ENCODE measurements around the gene PTPRD.

PTPRD gene

GRCh38 chr9:10130061-10130675 is 482.6 kb downstream of the PTPRD start:
- no peaks in the 10 kb centered on the region for H3K36me3 Mint-ChIP-seq (ENCODE audit: low read depth)
- no peaks in the 10 kb centered on the region for H3K4me1 Mint-ChIP-seq
- peaks cover 4% of the 10 kb centered on the region for H3K9me3 Mint-ChIP-seq
- no peak for DNase-seq
- no peak overlapping the region for H3K27ac Mint-ChIP-seq
- H3K4me3 Mint-ChIP-seq: no peak overlapping the region
- no peaks in the 10 kb centered on the region for H3K27me3 Mint-ChIP-seq
- ATAC-seq: no peak

- Mint-ChIP-seq H3K27ac (no peak overlapping the region), H3K9me3 (peaks cover 8% of the 10 kb centered on the region), H3K27me3 (no peaks in the 10 kb centered on the region), H3K4me1 (no peaks in the 10 kb centered on the region), H3K36me3 (ENCODE audit: low read depth) (no peaks in the 10 kb centered on the region), H3K4me3 (no peak overlapping the region)
- ATAC-seq (no peak), DNase-seq (no peak)
Measured at GRCh38 chr9:10127867-10128266, 484.9 kb downstream of the PTPRD start.

GRCh38 chr9:10112798-10113197 is 500.0 kb downstream of the PTPRD start:
- H3K4me3 Mint-ChIP-seq: no peak overlapping the region
- no peak for DNase-seq
- H3K9me3 Mint-ChIP-seq: peaks cover 4% of the 10 kb centered on the region
- no peaks in the 10 kb centered on the region for H3K27me3 Mint-ChIP-seq
- ATAC-seq: no peak
- H3K36me3 Mint-ChIP-seq (ENCODE audit: low read depth): no peaks in the 10 kb centered on the region
- no peak overlapping the region for H3K27ac Mint-ChIP-seq
- H3K4me1 Mint-ChIP-seq: no peaks in the 10 kb centered on the region

GRCh38 chr9:10112070-10112469 is 500.7 kb downstream of the PTPRD start:
- Mint-ChIP-seq H3K36me3 (ENCODE audit: low read depth) (no peaks in the 10 kb centered on the region), H3K27me3 (no peaks in the 10 kb centered on the region), H3K27ac (no peak overlapping the region), H3K9me3 (peaks cover 4% of the 10 kb centered on the region), H3K4me1 (no peaks in the 10 kb centered on the region), H3K4me3 (no peak overlapping the region)
- no peak for DNase-seq
- ATAC-seq: no peak

GRCh38 chr9:10108815-10109214 is 504.0 kb downstream of the PTPRD start:
- no peak for ATAC-seq
- no peak for DNase-seq
- H3K4me1 Mint-ChIP-seq: no peaks in the 10 kb centered on the region
- H3K27me3 Mint-ChIP-seq: no peaks in the 10 kb centered on the region
- no peak overlapping the region for H3K4me3 Mint-ChIP-seq
- peaks cover 9% of the 10 kb centered on the region for H3K9me3 Mint-ChIP-seq
- H3K27ac Mint-ChIP-seq: no peak overlapping the region
- no peaks in the 10 kb centered on the region for H3K36me3 Mint-ChIP-seq (ENCODE audit: low read depth)

GRCh38 chr9:10104774-10105173 is 508.0 kb downstream of the PTPRD start:
- Mint-ChIP-seq H3K9me3 (peaks cover 5% of the 10 kb centered on the region), H3K36me3 (ENCODE audit: low read depth) (no peaks in the 10 kb centered on the region), H3K4me1 (no peaks in the 10 kb centered on the region), H3K27ac (no peak overlapping the region), H3K27me3 (no peaks in the 10 kb centered on the region), H3K4me3 (no peak overlapping the region)
- no peak for ATAC-seq
- DNase-seq: no peak

- no peak overlapping the region for H3K27ac Mint-ChIP-seq
- no peak for DNase-seq
- no peak overlapping the region for H3K4me3 Mint-ChIP-seq
- H3K4me1 Mint-ChIP-seq: no peaks in the 10 kb centered on the region
- H3K9me3 Mint-ChIP-seq: peaks cover 14% of the 10 kb centered on the region
- H3K36me3 Mint-ChIP-seq (ENCODE audit: low read depth): no peaks in the 10 kb centered on the region
- ATAC-seq: no peak
- no peaks in the 10 kb centered on the region for H3K27me3 Mint-ChIP-seq
Measured at GRCh38 chr9:10095208-10095607, 517.6 kb downstream of the PTPRD start.

- no peaks in the 10 kb centered on the region for H3K4me1 Mint-ChIP-seq
- no peaks in the 10 kb centered on the region for H3K36me3 Mint-ChIP-seq (ENCODE audit: low read depth)
- ATAC-seq (no peak), DNase-seq (no peak)
- H3K9me3 Mint-ChIP-seq: peaks cover 14% of the 10 kb centered on the region
- no peak overlapping the region for H3K4me3 Mint-ChIP-seq
- no peak overlapping the region for H3K27ac Mint-ChIP-seq
- H3K27me3 Mint-ChIP-seq: no peaks in the 10 kb centered on the region
Measured at GRCh38 chr9:10094563-10094962, 518.2 kb downstream of the PTPRD start.

- no peaks in the 10 kb centered on the region for H3K36me3 Mint-ChIP-seq (ENCODE audit: low read depth)
- ATAC-seq: no peak
- no peak overlapping the region for H3K27ac Mint-ChIP-seq
Measured at GRCh38 chr9:10080012-10080411, 532.8 kb downstream of the PTPRD start.

GRCh38 chr9:10079284-10079964 is 533.4 kb downstream of the PTPRD start:
- Mint-ChIP-seq H3K9me3 (peaks cover 9% of the 10 kb centered on the region), H3K36me3 (ENCODE audit: low read depth) (no peaks in the 10 kb centered on the region)
- ATAC-seq: no peak

More at GRCh38 chr9:10080012-10080411, 532.8 kb downstream of the PTPRD start:
- Mint-ChIP-seq H3K27me3 (no peaks in the 10 kb centered on the region), H3K4me3 (no peak overlapping the region), H3K4me1 (no peaks in the 10 kb centered on the region), H3K9me3 (peaks cover 9% of the 10 kb centered on the region)
- no peak for DNase-seq

GRCh38 chr9:10071579-10071978 is 541.2 kb downstream of the PTPRD start:
- no peak for DNase-seq
- H3K4me3 Mint-ChIP-seq: no peak overlapping the region
- no peaks in the 10 kb centered on the region for H3K4me1 Mint-ChIP-seq
- H3K27ac Mint-ChIP-seq: no peak overlapping the region
- no peak for ATAC-seq
- no peaks in the 10 kb centered on the region for H3K36me3 Mint-ChIP-seq (ENCODE audit: low read depth)
- H3K9me3 Mint-ChIP-seq: peaks cover 9% of the 10 kb centered on the region
- no peaks in the 10 kb centered on the region for H3K27me3 Mint-ChIP-seq

More at GRCh38 chr9:10079284-10079964, 533.4 kb downstream of the PTPRD start:
- no peak for DNase-seq
- no peaks in the 10 kb centered on the region for H3K4me1 Mint-ChIP-seq
- H3K27ac Mint-ChIP-seq: no peak overlapping the region
- H3K4me3 Mint-ChIP-seq: no peak overlapping the region
- no peaks in the 10 kb centered on the region for H3K27me3 Mint-ChIP-seq

GRCh38 chr9:10062629-10063395 is 550.0 kb downstream of the PTPRD start:
- Mint-ChIP-seq H3K27me3 (no peaks in the 10 kb centered on the region), H3K9me3 (no peaks in the 10 kb centered on the region), H3K4me3 (no peak overlapping the region), H3K36me3 (ENCODE audit: low read depth) (no peaks in the 10 kb centered on the region), H3K4me1 (no peaks in the 10 kb centered on the region), H3K27ac (no peak overlapping the region)
- no peak for ATAC-seq
- no peak for DNase-seq

GRCh38 chr9:10059044-10059443 is 553.8 kb downstream of the PTPRD start:
- no peak for DNase-seq
- H3K9me3 Mint-ChIP-seq: no peaks in the 10 kb centered on the region

GRCh38 chr9:10055886-10056395 is 556.9 kb downstream of the PTPRD start:
- Mint-ChIP-seq H3K27ac (no peak overlapping the region), H3K9me3 (no peaks in the 10 kb centered on the region), H3K4me1 (no peaks in the 10 kb centered on the region), H3K36me3 (ENCODE audit: low read depth) (no peaks in the 10 kb centered on the region), H3K27me3 (no peaks in the 10 kb centered on the region), H3K4me3 (no peak overlapping the region)
- DNase-seq (no peak), ATAC-seq (no peak)

More at GRCh38 chr9:10059044-10059443, 553.8 kb downstream of the PTPRD start:
- Mint-ChIP-seq H3K36me3 (ENCODE audit: low read depth) (no peaks in the 10 kb centered on the region), H3K4me1 (no peaks in the 10 kb centered on the region), H3K27me3 (no peaks in the 10 kb centered on the region), H3K27ac (no peak overlapping the region), H3K4me3 (no peak overlapping the region)
- no peak for ATAC-seq

GRCh38 chr9:10054456-10054855 is 558.3 kb downstream of the PTPRD start:
- Mint-ChIP-seq H3K4me1 (no peaks in the 10 kb centered on the region), H3K9me3 (no peaks in the 10 kb centered on the region), H3K27me3 (no peaks in the 10 kb centered on the region), H3K4me3 (no peak overlapping the region), H3K36me3 (ENCODE audit: low read depth) (no peaks in the 10 kb centered on the region), H3K27ac (no peak overlapping the region)
- ATAC-seq: no peak
- no peak for DNase-seq

Data from activated naive CD8-positive, alpha-beta T cell treated with anti-CD3 and anti-CD28 coated beads, Interleukin-2, amount 50 U/mL, for 24 hours (primary cell).